Stimulated activated naive B cell treated with anti-CD40 and anti-IgM and Interleukin-4, amounts not matched to agents 10 μg/mL and 1 μg/mL and 100 μg/mL, for 72 hours (primary cell): Measurements from ENCODE around the gene IER2.
A peak's percentile ranks its signal among the peaks of the same experiment; 100 is the strongest.
"Not testable (repeated sequence)": the region's sequence is repeated elsewhere in the genome, so short reads cannot be mapped to it uniquely, and the experiment has no call there.

Experiments used
- ATAC-seq, 2 donors: fragments of 150-1000 bp; cut with Tn5 transposase; replicated peaks; 2 replicates each; pipeline ENCODE4 v1.10.0; 2021; ENCODE audit warnings: moderate library complexity in 1 of 2
- DNase-seq: peaks from one replicate; pipeline ENCODE4 v3.0.0; 2021
- H3K27ac Mint-ChIP-seq: one replicate; pipeline ENCODE4 v1.8.0; 2022; ENCODE audit warnings: mild to moderate bottlenecking, mixed read lengths
- H3K27me3 Mint-ChIP-seq, 2 donors: one replicate each; pipeline ENCODE4 v1.8.0; 2022; ENCODE audit warnings: mixed read lengths in 2 of 2
- H3K36me3 Mint-ChIP-seq, 2 donors: one replicate each; pipeline ENCODE4 v1.8.0; 2022; ENCODE audit warnings: mixed read lengths in 2 of 2, mild to moderate bottlenecking in 1 of 2
- H3K4me1 Mint-ChIP-seq, 2 donors: one replicate each; pipeline ENCODE4 v1.8.0; 2022; ENCODE audit warnings: mixed read lengths in 2 of 2, mild to moderate bottlenecking in 1 of 2
- H3K4me3 Mint-ChIP-seq, 2 donors: one replicate each; pipeline ENCODE4 v1.8.0; 2022; ENCODE audit warnings: mild to moderate bottlenecking in 2 of 2, mixed read lengths in 2 of 2, moderate library complexity in 1 of 2
- H3K9me3 Mint-ChIP-seq, 2 donors: one replicate each; pipeline ENCODE4 v1.8.0; 2022; ENCODE audit warnings: mixed read lengths in 2 of 2, mild to moderate bottlenecking in 1 of 2

The IER2 gene

GRCh38 chr19:13177584-13177983, 27.4 kb downstream of the IER2 start:
- H3K4me3 Mint-ChIP-seq, H3K27me3 Mint-ChIP-seq, H3K9me3 Mint-ChIP-seq, ATAC-seq, DNase-seq, H3K27ac Mint-ChIP-seq, H3K36me3 Mint-ChIP-seq: not testable (repeated sequence)
- H3K4me1 Mint-ChIP-seq, result peaks cover 26 to 58% of the 10 kb centered on the region in 2 donors

GRCh38 chr19:13178291-13178690, 28.1 kb downstream of the IER2 start:
- ATAC-seq, H3K4me3 Mint-ChIP-seq, H3K9me3 Mint-ChIP-seq, H3K27ac Mint-ChIP-seq, H3K36me3 Mint-ChIP-seq, DNase-seq, H3K27me3 Mint-ChIP-seq: not testable (repeated sequence)
- H3K4me1 Mint-ChIP-seq, result peaks cover 20 to 51% of the 10 kb centered on the region in 2 donors

GRCh38 chr19:13181747-13182388, 31.7 kb downstream of the IER2 start:
- Mint-ChIP-seq H3K9me3 (peaks cover 0 to 2% of the 10 kb centered on the region in 2 donors), H3K4me3 (peak overlapping the region; percentile 40 to 62), H3K4me1 (peaks cover 20 to 40% of the 10 kb centered on the region in 2 donors), H3K36me3 (no peaks in the 10 kb centered on the region), H3K27ac (peak overlapping the region; percentile 89), H3K27me3 (no peaks in the 10 kb centered on the region)
- ATAC-seq, result peak; percentile 85 to 86
- DNase-seq, result peak; percentile 30

DNA sequence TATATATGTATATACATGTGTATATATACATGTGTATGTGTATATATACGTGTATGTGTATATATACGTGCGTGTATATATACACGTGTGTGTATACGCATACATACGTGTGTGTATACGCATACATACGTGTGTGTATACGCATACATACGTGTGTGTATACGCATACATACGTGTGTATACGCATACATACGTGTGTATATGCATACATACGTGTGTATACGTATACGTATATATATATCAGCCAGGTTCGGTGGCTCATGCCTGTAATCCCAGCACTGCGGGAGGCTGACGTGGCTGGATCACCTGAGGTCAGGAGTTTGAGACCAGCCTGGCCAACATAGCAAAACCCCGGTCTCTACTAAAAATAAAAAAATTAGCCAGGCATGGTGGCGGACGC, 34.7 kb downstream of the IER2 start:
- DNase-seq, H3K36me3 Mint-ChIP-seq, H3K27me3 Mint-ChIP-seq, H3K4me3 Mint-ChIP-seq, H3K9me3 Mint-ChIP-seq, H3K27ac Mint-ChIP-seq, ATAC-seq: not testable (repeated sequence)
- H3K4me1 Mint-ChIP-seq, result peaks cover 20 to 50% of the 10 kb centered on the region in 2 donors

DNA sequence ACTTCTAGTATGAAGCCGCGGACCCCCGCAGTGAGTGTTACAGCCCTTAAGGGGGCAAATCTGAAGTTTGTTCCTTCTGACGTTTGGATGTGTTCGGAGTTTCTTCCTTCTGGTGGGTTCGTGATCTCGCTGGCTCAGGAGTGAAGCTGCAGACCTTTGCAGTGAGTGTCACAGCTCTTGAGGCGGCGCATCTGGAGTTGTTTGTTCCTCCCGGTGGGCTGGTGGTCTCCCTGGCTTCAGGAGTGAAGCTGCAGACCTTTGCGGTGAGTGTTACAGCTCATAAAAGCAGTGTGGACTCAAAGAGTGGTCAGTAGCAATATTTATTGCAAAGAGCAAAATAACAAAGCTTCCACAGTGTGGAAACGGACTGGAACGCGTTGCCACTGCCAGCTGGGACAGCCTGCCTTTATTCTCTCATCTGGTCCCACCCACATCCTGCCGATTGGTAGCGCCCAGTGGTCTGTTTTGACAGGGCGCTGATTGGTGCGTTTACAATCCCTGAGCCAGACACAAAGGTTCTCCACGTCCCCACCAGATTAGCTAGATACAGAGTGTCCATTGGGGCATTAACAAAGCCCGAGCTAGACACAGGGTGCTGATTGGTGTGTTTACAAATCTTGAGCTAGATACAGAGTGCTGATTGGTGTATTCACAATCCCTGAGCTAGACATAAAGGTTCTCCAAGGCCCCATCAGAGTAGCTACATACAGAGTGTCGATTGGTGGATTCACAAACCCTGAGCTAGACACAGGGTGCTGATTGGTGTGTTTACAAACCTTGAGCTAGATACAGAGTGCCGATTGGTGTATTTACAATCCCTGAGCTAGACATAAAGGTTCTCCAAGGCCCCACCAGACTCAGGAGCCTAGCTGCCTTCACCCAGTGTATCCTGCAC, 35.8 kb downstream of the IER2 start:
- not testable (repeated sequence) for DNase-seq, H3K27ac Mint-ChIP-seq, H3K9me3 Mint-ChIP-seq, H3K36me3 Mint-ChIP-seq, ATAC-seq, H3K27me3 Mint-ChIP-seq, H3K4me3 Mint-ChIP-seq
- H3K4me1 Mint-ChIP-seq, result peaks cover 12 to 40% of the 10 kb centered on the region in 2 donors

DNA sequence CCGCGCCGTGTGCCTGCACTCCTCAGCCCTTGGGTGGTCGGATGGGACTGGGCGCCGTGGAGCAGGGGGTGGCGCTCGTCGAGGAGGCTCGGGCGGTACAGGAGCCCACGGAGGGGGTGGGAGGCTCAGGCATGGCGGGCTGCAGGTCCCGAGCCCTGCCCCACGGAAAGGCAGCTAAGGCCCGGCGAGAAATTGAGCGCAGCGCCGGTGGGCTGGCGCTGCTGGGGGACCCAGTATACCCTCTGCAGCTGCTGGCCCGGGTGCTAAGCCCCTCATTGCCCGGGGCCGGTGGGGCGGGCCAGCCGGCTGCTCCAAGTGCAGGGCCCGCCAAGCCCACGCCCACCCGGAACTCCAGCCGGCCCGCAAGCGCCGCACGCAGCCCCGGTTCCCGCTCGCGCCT, 36.5 kb downstream of the IER2 start:
- H3K4me1 Mint-ChIP-seq, result peaks cover 11 to 35% of the 10 kb centered on the region in 2 donors
- not testable (repeated sequence) for H3K9me3 Mint-ChIP-seq, DNase-seq, H3K36me3 Mint-ChIP-seq, ATAC-seq, H3K4me3 Mint-ChIP-seq, H3K27ac Mint-ChIP-seq, H3K27me3 Mint-ChIP-seq

DNA sequence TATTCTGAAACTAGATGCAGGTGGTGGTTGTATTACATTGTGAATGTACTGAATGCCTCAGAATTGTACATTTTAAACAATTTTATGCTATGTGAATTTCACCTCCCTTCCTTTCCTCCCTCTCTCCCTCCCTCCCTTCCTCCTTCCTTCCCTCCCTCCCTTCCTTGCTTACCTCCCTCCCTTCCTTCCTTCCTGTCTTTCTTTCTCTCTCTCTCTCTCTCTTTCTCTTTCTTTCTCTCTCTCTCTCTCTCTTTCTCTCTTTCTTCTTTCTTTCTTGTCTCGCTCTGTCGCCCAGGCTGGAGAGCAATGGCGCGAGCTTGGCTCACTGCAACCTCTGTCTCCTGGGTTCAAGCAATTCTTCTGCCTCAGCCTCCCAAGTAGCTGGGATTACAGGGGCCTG, 37.2 kb downstream of the IER2 start:
- Mint-ChIP-seq H3K4me1 (peaks cover 6 to 28% of the 10 kb centered on the region in 2 donors), H3K9me3 (peaks cover 0 to 2% of the 10 kb centered on the region in 2 donors), H3K36me3 (no peaks in the 10 kb centered on the region), H3K4me3 (no peak overlapping the region), H3K27me3 (no peaks in the 10 kb centered on the region), H3K27ac (no peak overlapping the region)
- no peak for ATAC-seq
- no peak for DNase-seq

DNA sequence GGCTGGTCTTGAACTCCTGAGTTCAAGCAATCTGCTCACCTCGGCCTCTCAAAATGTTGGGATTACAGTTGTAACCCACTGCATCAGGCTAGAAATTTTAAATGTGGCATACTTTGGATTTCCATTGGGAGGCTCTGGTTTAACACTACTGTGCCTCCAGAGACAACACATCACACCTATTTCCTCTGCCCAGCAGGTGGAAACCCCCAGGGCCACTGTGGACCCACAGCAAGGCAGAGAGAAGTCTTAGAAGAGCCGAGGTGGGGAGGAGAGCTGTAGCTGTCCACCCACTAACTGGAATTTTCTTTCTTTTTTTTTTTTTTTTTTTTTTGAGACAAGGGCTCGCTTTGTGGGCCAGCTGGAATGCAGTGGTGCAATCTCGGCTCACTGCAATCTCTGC, 39.4 kb downstream of the IER2 start:
- H3K27ac Mint-ChIP-seq, result peak overlapping the region; percentile 20
- no peaks in the 10 kb centered on the region for H3K27me3 Mint-ChIP-seq
- no peak for ATAC-seq
- no peak for DNase-seq
- peaks cover 6 to 40% of the 10 kb centered on the region in 2 donors for H3K4me1 Mint-ChIP-seq
- no peak overlapping the region for H3K4me3 Mint-ChIP-seq
- peaks cover 0 to 2% of the 10 kb centered on the region in 2 donors for H3K9me3 Mint-ChIP-seq
- no peaks in the 10 kb centered on the region for H3K36me3 Mint-ChIP-seq

DNA sequence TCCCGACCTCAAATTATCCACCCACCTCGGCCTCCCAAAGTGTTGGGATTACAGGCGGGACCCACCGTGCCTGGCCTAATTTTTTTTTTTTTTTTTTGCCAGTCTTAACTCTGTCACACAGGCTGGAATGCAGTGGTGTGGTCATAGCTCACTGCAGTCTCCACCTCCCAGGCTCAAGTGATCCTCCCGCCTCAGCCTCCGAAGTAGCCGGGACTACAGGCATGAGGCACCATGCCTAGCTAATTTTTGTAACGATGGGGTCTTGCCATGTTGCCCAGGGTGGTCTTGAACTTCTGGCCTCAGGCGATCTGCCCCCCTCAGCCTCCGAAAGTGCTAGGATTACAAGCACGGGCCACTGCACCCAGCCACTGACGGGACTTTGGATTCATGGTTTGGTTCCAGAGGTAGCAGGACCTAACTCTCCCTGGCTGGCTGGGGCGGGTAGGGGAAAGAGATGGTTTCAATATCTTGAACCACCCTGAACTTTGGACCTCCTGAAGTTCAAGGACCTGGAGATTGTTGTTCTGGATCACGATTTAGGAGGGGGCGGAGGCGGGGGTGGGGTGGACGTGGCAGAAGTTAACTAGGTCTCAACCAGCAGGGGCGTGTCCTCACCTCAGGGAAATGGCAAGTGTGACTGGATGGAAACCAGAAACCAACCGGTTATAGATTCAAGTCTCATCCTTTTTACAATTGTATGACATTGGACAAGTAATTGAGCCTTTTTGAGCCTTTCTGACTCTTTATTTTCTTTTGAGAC, 40.8 kb downstream of the IER2 start:
- H3K9me3 Mint-ChIP-seq, result peaks cover 0 to 2% of the 10 kb centered on the region in 2 donors
- peaks cover 5 to 44% of the 10 kb centered on the region in 2 donors for H3K4me1 Mint-ChIP-seq
- H3K36me3 Mint-ChIP-seq, result no peaks in the 10 kb centered on the region
- DNase-seq (no peak), ATAC-seq (no peak)
- H3K4me3 Mint-ChIP-seq, result no peak overlapping the region
- no peak overlapping the region for H3K27ac Mint-ChIP-seq
- H3K27me3 Mint-ChIP-seq, result no peaks in the 10 kb centered on the region

DNA sequence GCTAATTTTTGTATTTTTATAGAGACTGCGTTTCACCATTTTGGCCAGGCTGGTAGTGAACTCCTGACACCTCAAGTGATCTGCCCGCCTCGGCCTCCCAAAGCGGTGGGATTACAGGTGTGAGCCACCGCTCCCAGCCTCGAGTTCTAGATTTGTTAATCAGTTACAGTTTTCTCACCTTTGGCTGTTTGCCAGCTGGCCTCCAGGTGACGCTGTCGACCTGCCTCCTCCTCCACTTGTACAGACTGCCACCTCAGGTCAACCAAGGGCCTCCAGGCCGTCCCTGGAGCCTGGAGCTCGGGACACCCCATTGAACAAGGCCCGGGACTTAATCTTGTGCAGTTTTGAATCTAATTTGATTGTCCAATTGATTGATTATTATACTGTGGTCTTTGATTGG, 45.5 kb downstream of the IER2 start:
- H3K4me3 Mint-ChIP-seq, result no peak overlapping the region
- H3K27ac Mint-ChIP-seq, result no peak overlapping the region
- no peaks in the 10 kb centered on the region for H3K9me3 Mint-ChIP-seq
- no peaks in the 10 kb centered on the region for H3K27me3 Mint-ChIP-seq
- H3K4me1 Mint-ChIP-seq, result peaks cover 3 to 22% of the 10 kb centered on the region in 2 donors
- ATAC-seq (peak; percentile 57 to 63), DNase-seq (peak; percentile 34)
- no peaks in the 10 kb centered on the region for H3K36me3 Mint-ChIP-seq

DNA sequence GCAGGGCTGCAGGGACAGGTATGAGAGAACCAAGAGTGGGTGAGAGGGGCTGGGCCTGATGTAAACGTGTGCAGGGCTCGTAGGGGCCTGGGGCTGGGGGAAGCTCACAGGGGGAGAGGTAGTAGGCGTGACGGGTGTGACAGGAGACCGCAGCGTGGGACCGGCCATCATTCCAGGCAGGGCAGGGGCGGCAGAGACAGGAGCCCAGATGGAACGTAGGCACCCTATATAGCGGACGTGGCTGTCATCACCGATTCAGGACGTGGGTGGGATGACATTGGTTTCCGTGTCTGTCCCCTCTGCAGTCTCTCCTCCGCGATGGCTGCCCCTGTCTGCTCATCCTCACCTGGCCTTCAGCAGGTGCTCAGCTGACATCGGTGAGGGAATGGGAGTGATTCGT, 48.4 kb downstream of the IER2 start:
- no peaks in the 10 kb centered on the region for H3K27me3 Mint-ChIP-seq
- ATAC-seq, result no peak
- DNase-seq, result no peak
- H3K9me3 Mint-ChIP-seq, result no peaks in the 10 kb centered on the region
- no peak overlapping the region for H3K27ac Mint-ChIP-seq
- H3K36me3 Mint-ChIP-seq, result no peaks in the 10 kb centered on the region
- peaks cover 3 to 19% of the 10 kb centered on the region in 2 donors for H3K4me1 Mint-ChIP-seq
- H3K4me3 Mint-ChIP-seq, result no peak overlapping the region

DNA sequence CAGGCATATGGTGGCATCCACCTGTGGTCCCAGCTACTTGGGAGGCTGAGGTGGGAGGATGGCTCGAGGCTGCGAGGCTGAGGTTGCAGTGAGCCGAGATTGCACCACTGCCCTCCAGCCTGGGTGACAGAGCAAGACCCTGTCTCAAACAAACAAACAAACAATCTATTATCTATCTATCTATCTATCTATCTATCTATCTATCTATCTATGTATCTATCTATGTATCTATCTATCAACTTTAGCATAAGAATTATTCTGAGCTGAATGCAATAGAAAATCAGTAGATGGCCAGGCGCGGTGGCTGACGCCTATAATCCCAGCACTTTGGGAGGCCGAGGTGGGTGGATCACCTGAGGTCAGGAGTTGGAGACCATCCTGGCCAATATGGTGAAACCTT, 51.9 kb downstream of the IER2 start:
- not testable (repeated sequence) for DNase-seq, H3K36me3 Mint-ChIP-seq, H3K4me3 Mint-ChIP-seq, H3K9me3 Mint-ChIP-seq, H3K27me3 Mint-ChIP-seq, H3K4me1 Mint-ChIP-seq, ATAC-seq
- H3K27ac Mint-ChIP-seq, result peak overlapping the region; percentile 14
